RCC 7860 (cell line): Measurements from ENCODE around the gene GNAI2.
A peak's percentile ranks its signal among the peaks of the same experiment; 100 is the strongest.
"Not testable (repeated sequence)": the region's sequence is repeated elsewhere in the genome, so short reads cannot be mapped to it uniquely, and the experiment has no call there.

ENCODE experiments used
- DNase-seq: peaks from one replicate; pipeline ENCODE4 v3.0.0-alpha.2; 2015; ENCODE audit warnings: low spot score
- FAIRE-seq: peaks from 2 replicates; lab custom pipeline; 2012; peaks lifted over from hg19 to GRCh38; lab: Jason Lieb, UNC

The GNAI2 gene

GRCh38 chr3:50203809-50204803, 31.9 kb upstream of the GNAI2 start:
- DNase-seq (no peak), FAIRE-seq (no peak)

- DNase-seq (no peak), FAIRE-seq (no peak)
These were observed 31.1 kb upstream of the GNAI2 start, which contains the start of gene SLC38A3 for GRCh38 chr3:50204804-50205412. TSS of gene SLC38A3 (plus strand) at chr3:50205271. CDS start at chr3:50214200, 8,929 bp downstream.

GRCh38 chr3:50205413-50206276, 30.4 kb upstream of the GNAI2 start:
- DNase-seq (no peak), FAIRE-seq (no peak)

- FAIRE-seq = no peak
- no peak for DNase-seq
These were observed 28.5 kb upstream of the GNAI2 start for GRCh38 chr3:50207359-50208042.

GRCh38 chr3:50208677-50209344, 27.2 kb upstream of the GNAI2 start:
- no peak for DNase-seq
- no peak for FAIRE-seq

- no peak for FAIRE-seq
These were observed 25.9 kb upstream of the GNAI2 start for GRCh38 chr3:50210176-50210509.

GRCh38 chr3:50210510-50211367, 25.3 kb upstream of the GNAI2 start:
- no peak for DNase-seq

More at GRCh38 chr3:50210176-50210509, 25.9 kb upstream of the GNAI2 start:
- DNase-seq = no peak

GRCh38 chr3:50211368-50211717, 24.7 kb upstream of the GNAI2 start:
- FAIRE-seq, DNase-seq: not testable (repeated sequence)

More at GRCh38 chr3:50210510-50211367, 25.3 kb upstream of the GNAI2 start:
- FAIRE-seq = no peak

- FAIRE-seq (no peak), DNase-seq (peak; percentile 36)
These were observed 24.1 kb upstream of the GNAI2 start for GRCh38 chr3:50211930-50212329.

GRCh38 chr3:50212502-50212901, 23.5 kb upstream of the GNAI2 start:
- no peak for FAIRE-seq
- DNase-seq = no peak

GRCh38 chr3:50212971-50213370, 23.0 kb upstream of the GNAI2 start:
- no peak for FAIRE-seq

GRCh38 chr3:50213373-50213772, 22.6 kb upstream of the GNAI2 start:
- FAIRE-seq (no peak), DNase-seq (no peak)

More at GRCh38 chr3:50212971-50213370, 23.0 kb upstream of the GNAI2 start:
- DNase-seq = no peak

- no peak for FAIRE-seq
- DNase-seq = no peak
These were observed 21.2 kb upstream of the GNAI2 start for GRCh38 chr3:50214824-50215223.

- DNase-seq = no peak
- FAIRE-seq = no peak
These were observed 20.5 kb upstream of the GNAI2 start for GRCh38 chr3:50215529-50215928.

- FAIRE-seq (no peak), DNase-seq (no peak)
These were observed 18.3 kb upstream of the GNAI2 start for GRCh38 chr3:50217681-50218080.

- DNase-seq (no peak), FAIRE-seq (no peak)
These were observed 17.6 kb upstream of the GNAI2 start for GRCh38 chr3:50218448-50218847.

GRCh38 chr3:50219285-50219684, 16.7 kb upstream of the GNAI2 start:
- FAIRE-seq = no peak
- DNase-seq = no peak

- no peak for DNase-seq
- no peak for FAIRE-seq
These were observed 15.9 kb upstream of the GNAI2 start for GRCh38 chr3:50220109-50220508.

GRCh38 chr3:50221051-50221410, 15.0 kb upstream of the GNAI2 start:
- no peak for FAIRE-seq
- DNase-seq = no peak
